Measurements from ENCODE around the gene NOL6.

DNA sequence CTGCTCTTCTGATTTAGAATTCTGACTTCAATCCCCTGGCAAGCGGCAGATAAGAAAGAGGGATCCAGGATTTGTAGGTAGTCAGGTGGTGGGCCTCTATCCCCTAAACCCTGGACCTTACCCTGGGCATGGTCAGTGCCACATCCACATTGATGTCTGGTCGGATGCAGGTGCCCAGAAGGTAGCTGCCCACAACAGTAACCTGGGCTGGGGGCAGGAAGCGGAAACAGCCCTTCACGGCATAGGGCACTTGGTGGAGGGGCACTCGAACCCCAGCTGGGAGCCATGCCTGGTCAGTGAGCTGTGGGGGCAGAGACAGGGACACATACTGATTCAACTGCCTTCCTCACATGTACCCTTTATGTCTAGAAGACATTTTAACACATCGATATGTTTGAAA, 3.8 kb downstream of the NOL6 start:
- TF ChIP-seq, protein P1, sequence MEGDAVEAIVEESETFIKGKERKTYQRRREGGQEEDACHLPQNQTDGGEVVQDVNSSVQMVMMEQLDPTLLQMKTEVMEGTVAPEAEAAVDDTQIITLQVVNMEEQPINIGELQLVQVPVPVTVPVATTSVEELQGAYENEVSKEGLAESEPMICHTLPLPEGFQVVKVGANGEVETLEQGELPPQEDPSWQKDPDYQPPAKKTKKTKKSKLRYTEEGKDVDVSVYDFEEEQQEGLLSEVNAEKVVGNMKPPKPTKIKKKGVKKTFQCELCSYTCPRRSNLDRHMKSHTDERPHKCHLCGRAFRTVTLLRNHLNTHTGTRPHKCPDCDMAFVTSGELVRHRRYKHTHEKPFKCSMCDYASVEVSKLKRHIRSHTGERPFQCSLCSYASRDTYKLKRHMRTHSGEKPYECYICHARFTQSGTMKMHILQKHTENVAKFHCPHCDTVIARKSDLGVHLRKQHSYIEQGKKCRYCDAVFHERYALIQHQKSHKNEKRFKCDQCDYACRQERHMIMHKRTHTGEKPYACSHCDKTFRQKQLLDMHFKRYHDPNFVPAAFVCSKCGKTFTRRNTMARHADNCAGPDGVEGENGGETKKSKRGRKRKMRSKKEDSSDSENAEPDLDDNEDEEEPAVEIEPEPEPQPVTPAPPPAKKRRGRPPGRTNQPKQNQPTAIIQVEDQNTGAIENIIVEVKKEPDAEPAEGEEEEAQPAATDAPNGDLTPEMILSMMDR (IDR thresholded peaks at IDR 0.05; ENCODE audit: borderline replicate concordance, extremely low read depth, low read length, poor library complexity, severe bottlenecking), result no peak
- no peak for TF ChIP-seq EZH2 (IDR thresholded peaks at IDR 0.05; ENCODE audit: borderline replicate concordance, low read depth, low read length, severe bottlenecking)

All from DND-41 (cell line).